Measurements from ENCODE around the gene SLC14A1.

GRCh38 chr18:45734505-45734904 is 10.5 kb downstream of the SLC14A1 start:
- no peak for TF ChIP-seq CTCF (IDR thresholded peaks at IDR 0.05)
- TF ChIP-seq POLR2A (IDR thresholded peaks at IDR 0.05) = no peak

Measured in vagina (tissue), 2 donors.